Measurements from ENCODE around the gene CFTR.

The CFTR gene

DNA sequence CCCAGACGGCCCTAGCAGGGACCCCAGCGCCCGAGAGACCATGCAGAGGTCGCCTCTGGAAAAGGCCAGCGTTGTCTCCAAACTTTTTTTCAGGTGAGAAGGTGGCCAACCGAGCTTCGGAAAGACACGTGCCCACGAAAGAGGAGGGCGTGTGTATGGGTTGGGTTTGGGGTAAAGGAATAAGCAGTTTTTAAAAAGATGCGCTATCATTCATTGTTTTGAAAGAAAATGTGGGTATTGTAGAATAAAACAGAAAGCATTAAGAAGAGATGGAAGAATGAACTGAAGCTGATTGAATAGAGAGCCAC, 184 bp downstream of the CFTR start:
- TF ChIP-seq, protein P1, sequence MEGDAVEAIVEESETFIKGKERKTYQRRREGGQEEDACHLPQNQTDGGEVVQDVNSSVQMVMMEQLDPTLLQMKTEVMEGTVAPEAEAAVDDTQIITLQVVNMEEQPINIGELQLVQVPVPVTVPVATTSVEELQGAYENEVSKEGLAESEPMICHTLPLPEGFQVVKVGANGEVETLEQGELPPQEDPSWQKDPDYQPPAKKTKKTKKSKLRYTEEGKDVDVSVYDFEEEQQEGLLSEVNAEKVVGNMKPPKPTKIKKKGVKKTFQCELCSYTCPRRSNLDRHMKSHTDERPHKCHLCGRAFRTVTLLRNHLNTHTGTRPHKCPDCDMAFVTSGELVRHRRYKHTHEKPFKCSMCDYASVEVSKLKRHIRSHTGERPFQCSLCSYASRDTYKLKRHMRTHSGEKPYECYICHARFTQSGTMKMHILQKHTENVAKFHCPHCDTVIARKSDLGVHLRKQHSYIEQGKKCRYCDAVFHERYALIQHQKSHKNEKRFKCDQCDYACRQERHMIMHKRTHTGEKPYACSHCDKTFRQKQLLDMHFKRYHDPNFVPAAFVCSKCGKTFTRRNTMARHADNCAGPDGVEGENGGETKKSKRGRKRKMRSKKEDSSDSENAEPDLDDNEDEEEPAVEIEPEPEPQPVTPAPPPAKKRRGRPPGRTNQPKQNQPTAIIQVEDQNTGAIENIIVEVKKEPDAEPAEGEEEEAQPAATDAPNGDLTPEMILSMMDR (IDR thresholded peaks at IDR 0.05; ENCODE audit: extremely low read depth, missing control alignments), result no peak
- DNase-seq (ENCODE audit: low spot score), result no peak

DNA sequence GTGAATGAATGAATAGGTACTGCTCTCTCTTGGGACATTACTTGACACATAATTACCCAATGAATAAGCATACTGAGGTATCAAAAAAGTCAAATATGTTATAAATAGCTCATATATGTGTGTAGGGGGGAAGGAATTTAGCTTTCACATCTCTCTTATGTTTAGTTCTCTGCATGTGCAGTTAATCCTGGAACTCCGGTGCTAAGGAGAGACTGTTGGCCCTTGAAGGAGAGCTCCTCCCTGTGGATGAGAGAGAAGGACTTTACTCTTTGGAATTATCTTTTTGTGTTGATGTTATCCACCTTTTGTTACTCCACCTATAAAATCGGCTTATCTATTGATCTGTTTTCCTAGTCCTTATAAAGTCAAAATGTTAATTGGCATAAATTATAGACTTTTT, 1.2 kb downstream of the CFTR start:
- DNase-seq (ENCODE audit: low spot score), result no peak
- TF ChIP-seq, protein P1 (IDR thresholded peaks at IDR 0.05; ENCODE audit: extremely low read depth, missing control alignments), result no peak

DNA sequence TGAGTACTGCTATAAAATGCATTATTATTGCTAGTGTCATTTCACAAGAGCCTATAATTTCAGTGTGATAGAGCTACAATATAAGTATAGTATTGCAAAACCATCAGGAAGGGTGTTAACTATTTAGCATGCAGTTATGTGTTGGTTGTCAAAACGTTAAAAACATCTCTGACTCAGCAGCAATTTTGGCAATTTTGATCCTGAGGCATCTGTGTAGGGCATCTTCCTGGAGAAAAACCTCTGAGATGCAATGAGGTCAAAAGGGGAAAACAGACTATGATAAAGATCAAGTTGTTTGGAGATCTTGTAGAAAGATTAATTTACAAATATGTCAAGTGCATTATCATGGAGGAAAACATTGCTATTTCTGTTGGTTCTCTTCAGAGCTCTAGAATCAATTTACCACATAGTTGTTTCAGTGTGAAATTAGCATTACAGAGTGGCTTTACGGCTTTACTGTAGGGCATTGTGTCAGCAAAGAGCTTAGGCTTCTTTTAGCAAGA, 5.3 kb downstream of the CFTR start:
- TF ChIP-seq, protein P1 (IDR thresholded peaks at IDR 0.05; ENCODE audit: extremely low read depth, missing control alignments), result no peak
- DNase-seq (ENCODE audit: low spot score), result no peak

DNA sequence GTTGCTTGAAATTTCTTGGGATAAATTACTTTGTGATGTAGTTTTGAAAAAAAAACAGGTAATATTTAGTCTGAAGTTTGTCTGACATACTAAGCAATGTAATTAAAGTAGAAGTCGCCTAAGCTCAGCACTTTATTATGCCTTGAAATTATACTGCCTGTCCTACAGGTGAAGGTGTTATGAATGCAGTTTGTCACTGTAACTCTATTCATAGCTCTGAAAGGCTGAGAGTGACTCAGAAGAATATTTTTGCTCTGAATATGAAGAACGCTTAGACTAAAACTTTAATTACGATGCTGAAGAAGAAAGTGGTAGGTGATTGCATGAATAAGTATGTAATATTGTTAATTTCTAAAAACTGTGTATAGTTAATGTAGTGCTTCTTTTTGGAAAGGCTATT, 9.2 kb downstream of the CFTR start:
- TF ChIP-seq, protein P1 (IDR thresholded peaks at IDR 0.05; ENCODE audit: extremely low read depth, missing control alignments), result no peak
- no peak for DNase-seq (ENCODE audit: low spot score)

DNA sequence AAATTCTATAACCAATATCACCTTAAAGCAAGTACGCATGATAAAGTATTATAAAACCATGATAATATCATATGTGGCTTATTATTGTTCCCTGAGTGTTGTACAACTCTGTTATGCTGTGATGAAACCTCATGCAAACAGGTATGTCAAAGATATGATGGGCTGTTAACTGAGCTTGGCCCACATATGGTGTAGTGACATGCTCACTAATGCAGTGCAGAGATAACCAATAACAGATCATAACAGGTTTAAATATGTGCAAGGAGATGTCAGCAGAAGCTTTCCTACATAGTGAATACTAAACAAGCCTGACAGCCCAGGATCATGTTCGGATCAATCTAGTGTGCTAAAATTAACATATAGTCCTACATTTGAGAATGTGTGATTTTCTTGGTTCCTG, 9.6 kb downstream of the CFTR start:
- DNase-seq (ENCODE audit: low spot score), result no peak
- TF ChIP-seq, protein P1 (IDR thresholded peaks at IDR 0.05; ENCODE audit: extremely low read depth, missing control alignments), result no peak

DNA sequence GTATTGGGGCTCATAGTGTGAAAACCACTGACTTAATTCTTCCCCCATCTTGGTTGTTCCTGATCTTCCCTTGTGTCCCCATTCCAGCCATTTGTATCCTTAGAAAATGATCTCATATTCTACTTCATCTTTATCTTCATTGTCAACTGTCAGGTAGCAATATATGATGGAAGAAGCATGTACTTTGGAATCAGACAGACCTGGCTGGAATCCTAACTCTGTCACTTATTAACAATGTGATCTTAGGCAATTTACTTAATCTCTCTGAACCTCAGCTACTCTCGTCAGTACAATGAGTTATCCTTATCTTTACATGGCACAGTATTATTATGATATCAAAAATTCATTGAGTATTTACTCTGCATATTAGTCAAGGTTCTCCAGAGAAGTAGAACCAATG, 10.1 kb downstream of the CFTR start:
- TF ChIP-seq, protein P1 (IDR thresholded peaks at IDR 0.05; ENCODE audit: extremely low read depth, missing control alignments), result no peak
- no peak for DNase-seq (ENCODE audit: low spot score)

DNA sequence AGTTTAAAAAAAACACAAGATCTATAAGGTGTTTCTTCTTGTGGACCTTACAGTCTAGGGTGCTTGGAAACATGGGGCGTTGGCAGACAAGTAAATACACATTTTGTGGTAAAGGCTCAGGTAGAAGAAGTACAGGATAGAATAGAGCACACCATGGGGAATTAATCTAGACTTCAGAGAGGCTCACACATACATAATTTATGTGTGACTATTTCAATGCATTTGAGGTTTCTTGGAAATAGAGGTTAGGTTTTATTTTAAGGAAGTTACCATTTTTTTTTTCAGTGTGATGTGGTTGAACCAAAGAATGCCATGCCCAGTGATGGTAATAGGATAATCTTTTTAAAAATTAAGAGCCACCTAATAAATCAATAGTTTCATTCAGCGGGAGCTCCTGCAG, 12.8 kb downstream of the CFTR start:
- TF ChIP-seq, protein P1 (IDR thresholded peaks at IDR 0.05; ENCODE audit: extremely low read depth, missing control alignments), result no peak
- DNase-seq (ENCODE audit: low spot score), result no peak
